Right lobe of liver (tissue), 6 donors: ENCODE data around the gene CDC45. TPM values are rescaled to one million over a fixed set of nuclear protein-coding genes. Genes with fewer than 3 reads are reported as not detected.

Experiments
- ATAC-seq, 4 donors: fragments of 200-7000 bp; cut with Tn5 transposase; one replicate each; pipeline ENCODE4 v1.9.1; 2020; ENCODE audit warnings: mild to moderate bottlenecking in 4 of 4, moderate library complexity in 4 of 4
- DNase-seq, 3 donors: peaks; one replicate each; pipeline ENCODE4 v3.0.0-alpha.2; 2020
- H3K27ac ChIP-seq, 3 donors: fragments of 200-600 bp; one replicate each; pipeline ENCODE4 v1.8.0; 2022
- H3K27me3 ChIP-seq, 2 donors: fragments of 200-600 bp; one replicate each; pipeline ENCODE4 v1.8.0; 2022
- H3K36me3 ChIP-seq, 4 donors: fragments of 200-600 bp; sonication (generic) in 1 of 4; one replicate each; pipeline versions ENCODE4 v1.5.1 to v1.8.0; 2017 to 2022; ENCODE audit warnings: control low read depth in 1 of 4
- H3K4me1 ChIP-seq, 4 donors: fragments of 200-600 bp; sonication (generic) in 1 of 4; one replicate each; pipeline versions ENCODE4 v1.5.1 to v1.8.0; 2017 to 2022; ENCODE audit warnings: control low read depth in 1 of 4
- H3K4me3 ChIP-seq, 3 donors: fragments of 200-600 bp; one replicate each; pipeline ENCODE4 v1.8.0; 2022
- H3K9me3 ChIP-seq, 4 donors: fragments of 200-600 bp; sonication (generic) in 1 of 4; one replicate each; pipeline versions ENCODE4 v1.5.1 to v1.8.0; 2017 to 2022; ENCODE audit warnings: control low read depth in 1 of 4
- CTCF ChIP-seq, 4 donors: fragments of 200-600 bp in 3 of 4; fragments of 450-650 bp in 1 of 4; IDR thresholded peaks; one replicate each; pipeline versions ENCODE4 v1.5.1 to v1.8.0; 2016 to 2022; ENCODE audit warnings: antibody characterized with exemption in 4 of 4, mild to moderate bottlenecking in 2 of 4
- POLR2A ChIP-seq: fragments of 450-650 bp; IDR thresholded peaks from one replicate; pipeline ENCODE4 v1.6.1; 2017; ENCODE audit warnings: antibody characterized with exemption, mild to moderate bottlenecking
- WGBS: methylation state at CpG from one replicate; pipeline ENCODE4 v1.1.6; 2018; ENCODE audit warnings: low coverage, low lambda C conversion rate; ENCODE audit not compliant: insufficient coverage; ENCODE audit errors: missing lambda C conversion rate; 5-methylcytosine and 5-hydroxymethylcytosine counted together
- intact Hi-C, 2 donors: fragments of 100-400 bp; cut with DNase I; formaldehyde crosslinking; loops; one replicate each; pipeline versions ENCODE4 v1.11.2 to v1.14.1; 2022
- total RNA-seq, 6 experiments: library from RNA; depleted of rRNA in 2 of 6; stranded (reverse); fragments of >200 nt in 2 of 6; fragmentation: NEBNext Ultra II Directional in 3 of 6; extraction: Animal tissue kit (Norgen Biotek cat#: 25700) in 3 of 6; gene quantifications; one replicate each; pipeline versions ENCODE4 v1.1.0 to v1.2.4, GENCODE V29; 2016 to 2023
- donor health status: DM: no; HTN: yes; CAD: no.
- donor health status: DM: no; HTN: no; CAD: no.
- donor health status: DM: no; HTN: no; CAD: no.
- donor health status: DM: no; HTN: yes; CAD: no.
- donor health status: DM: no; HTN: yes; CAD: no.

CDC45 gene
- total RNA-seq, 6 experiments from 2014 or later, result 0.39 to 4.2 (median 0.56) TPM; not detected in 1

- no peak for ATAC-seq
- H3K4me3 ChIP-seq, result no peak overlapping the region
- intact Hi-C loops, result no loop called here
Measured at GRCh38 chr22:19457828-19458428, 21.8 kb upstream of the CDC45 start.

GRCh38 chr22:19460036-19460435 lies 19.7 kb upstream of the CDC45 start:
- 77% methylated on average over 2 of the region's 2 CpGs for WGBS
- ATAC-seq, result no peak
- Histone ChIP-seq H3K4me3 (no peak overlapping the region), H3K36me3 (peaks cover 5 to 60% (median 28%) of the 10 kb centered on the region in 4 donors), H3K27ac (no peak overlapping the region), H3K9me3 (no peaks in the 10 kb centered on the region), H3K4me1 (no peaks in the 10 kb centered on the region), H3K27me3 (no peaks in the 10 kb centered on the region)
- DNase-seq, result no peak
- TF ChIP-seq POLR2A, result no peak
- no peak for TF ChIP-seq CTCF (IDR thresholded peaks at IDR 0.05)
- intact Hi-C loops, result no loop called here

More at GRCh38 chr22:19457828-19458428, 21.8 kb upstream of the CDC45 start:
- Histone ChIP-seq H3K36me3 (peaks cover 5 to 60% (median 23%) of the 10 kb centered on the region in 4 donors), H3K4me1 (no peaks in the 10 kb centered on the region), H3K27ac (no peak overlapping the region), H3K27me3 (no peaks in the 10 kb centered on the region), H3K9me3 (no peaks in the 10 kb centered on the region)
- DNase-seq, result no peak
- TF ChIP-seq POLR2A (no peak), CTCF (IDR thresholded peaks at IDR 0.05) (no peak)
- WGBS, result 96% methylated on average over 3 of the region's 8 CpGs

DNA sequence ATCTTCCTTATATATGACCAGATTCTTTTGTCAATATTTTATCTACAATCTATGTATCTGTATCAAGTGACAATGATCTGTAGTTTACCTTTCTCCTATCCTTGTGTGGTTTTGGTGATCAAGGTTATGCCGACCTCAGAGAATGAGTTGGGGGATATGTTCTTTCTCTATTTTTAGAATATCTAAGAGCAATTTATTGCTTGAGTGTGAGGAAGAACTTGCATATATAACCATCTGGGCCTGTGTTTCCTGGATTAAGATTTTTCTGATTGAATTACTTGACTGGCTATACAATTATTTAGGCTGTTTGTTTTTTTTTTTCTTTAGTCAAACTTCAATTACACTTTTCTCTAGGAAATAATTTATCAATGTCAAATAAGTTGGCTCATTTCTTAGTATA lies 18.2 kb upstream of the CDC45 start:
- Histone ChIP-seq H3K9me3 (no peaks in the 10 kb centered on the region), H3K27ac (no peak overlapping the region), H3K4me1 (no peaks in the 10 kb centered on the region), H3K36me3 (peaks cover 0 to 60% (median 31%) of the 10 kb centered on the region in 4 donors), H3K27me3 (no peaks in the 10 kb centered on the region), H3K4me3 (no peak overlapping the region)
- DNase-seq (no peak), ATAC-seq (no peak)
- 100% methylated on average over 1 of the region's 1 CpG for WGBS
- no peak for TF ChIP-seq POLR2A
- no peak for TF ChIP-seq CTCF (IDR thresholded peaks at IDR 0.05)
- intact Hi-C loops, result no loop called here

DNA sequence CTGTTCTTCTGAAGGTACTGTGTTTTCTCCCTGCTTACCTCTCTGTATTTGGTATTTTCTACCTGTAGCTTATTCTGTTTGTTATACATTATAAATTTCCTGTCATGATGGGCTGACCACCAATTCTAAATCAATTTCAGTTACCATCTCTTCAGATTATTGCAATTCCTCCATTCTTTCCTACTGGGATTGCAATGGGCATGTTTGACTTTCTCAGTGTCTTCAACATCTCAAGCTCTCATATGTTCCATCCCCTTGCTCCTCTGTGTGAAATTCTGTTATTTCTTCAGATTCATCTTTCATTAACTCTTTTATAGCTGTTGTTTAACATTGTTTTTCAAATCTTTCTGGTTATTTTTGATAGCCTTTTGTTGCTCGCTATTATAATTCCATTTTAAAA lies 16.7 kb upstream of the CDC45 start:
- TF ChIP-seq POLR2A, result no peak
- TF ChIP-seq CTCF (IDR thresholded peaks at IDR 0.05), result no peak
- no peak for DNase-seq
- Histone ChIP-seq H3K27ac (no peak overlapping the region), H3K36me3 (peaks cover 0 to 60% (median 39%) of the 10 kb centered on the region in 4 donors), H3K27me3 (no peaks in the 10 kb centered on the region), H3K4me1 (no peaks in the 10 kb centered on the region), H3K4me3 (no peak overlapping the region), H3K9me3 (no peaks in the 10 kb centered on the region)
- intact Hi-C loops, result no loop called here
- WGBS, result 100% methylated on average over 1 of the region's 1 CpG
- ATAC-seq, result no peak
